Hematopoietic multipotent progenitor cell treated with erythropoietin and hydrocortisone succinate and interleukin-3 and kit ligand, for 4 days (in vitro differentiated cells): ENCODE data around the gene DERL3.
A peak's percentile ranks its signal among the peaks of the same experiment; 100 is the strongest.

ENCODE experiments used
- DNase-seq: peaks from one replicate; pipeline ENCODE4 v3.0.0-alpha.2; 2015

The DERL3 gene

GRCh38 chr22:23801238-23801821 lies 37.5 kb downstream of the DERL3 start:
- no peak for DNase-seq

DNA sequence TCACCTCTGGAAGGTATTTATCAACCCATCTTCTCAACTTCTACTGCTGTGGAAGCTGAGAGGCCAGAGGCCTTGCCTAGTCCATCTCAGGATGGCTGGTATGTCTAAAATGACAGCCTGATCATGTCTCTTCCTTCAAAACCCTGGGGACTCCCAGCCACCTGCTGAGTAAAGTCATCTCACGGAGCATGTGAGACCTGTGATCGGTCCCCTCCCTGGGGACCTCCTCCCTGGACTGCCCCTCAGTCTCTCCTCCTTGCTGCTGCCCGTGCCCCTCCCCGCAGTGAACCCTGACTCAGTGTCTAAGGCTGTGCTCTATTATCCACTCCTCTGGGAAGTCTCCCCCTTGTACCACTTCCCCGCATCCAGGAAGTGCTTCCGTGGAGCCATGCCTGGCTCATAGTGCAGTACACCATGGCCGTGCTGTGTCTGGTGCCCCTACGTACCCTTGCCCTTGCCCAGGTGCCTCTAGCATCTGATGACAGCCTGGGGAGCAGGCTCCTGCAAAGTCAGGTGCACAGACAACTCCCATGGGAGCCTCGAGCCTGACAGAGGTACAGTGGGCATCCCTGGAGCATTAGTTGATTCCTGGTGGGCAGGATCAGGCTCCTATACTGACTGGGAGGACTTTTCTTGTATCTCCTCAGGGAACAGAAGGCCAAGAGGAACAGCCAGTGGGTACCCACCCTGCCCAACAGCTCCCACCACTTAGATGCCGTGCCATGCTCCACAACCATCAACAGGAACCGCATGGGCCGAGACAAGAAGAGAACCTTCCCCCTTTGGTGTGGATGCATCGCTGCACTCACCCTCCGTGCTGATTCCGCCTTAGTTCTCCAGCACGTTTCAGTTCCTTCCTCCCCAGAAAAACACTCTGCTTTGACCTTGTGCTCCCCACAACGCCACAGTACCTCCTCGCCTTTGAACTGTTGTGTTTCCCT lies 38.2 kb downstream of the DERL3 start:
- DNase-seq: no peak

- no peak for DNase-seq
These were observed 42.3 kb downstream of the DERL3 start for GRCh38 chr22:23796461-23796860.

DNA sequence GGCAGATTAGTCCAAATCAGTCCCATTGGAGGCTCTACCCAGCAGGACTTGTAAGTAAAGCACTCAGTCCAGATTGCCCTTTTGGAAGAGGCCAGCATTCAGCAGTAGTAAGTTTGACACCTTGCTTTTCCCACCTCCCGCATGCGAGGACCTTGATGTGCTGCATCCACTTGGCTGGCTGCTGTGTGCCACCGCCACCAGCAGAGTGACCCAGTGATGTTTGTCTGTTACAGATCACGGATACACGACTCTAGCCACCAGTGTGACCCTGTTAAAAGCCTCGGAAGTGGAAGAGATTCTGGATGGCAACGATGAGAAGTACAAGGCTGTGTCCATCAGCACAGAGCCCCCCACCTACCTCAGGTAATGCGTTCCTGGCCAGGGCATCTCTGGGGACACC lies 45.5 kb downstream of the DERL3 start:
- no peak for DNase-seq

GRCh38 chr22:23791738-23792645 lies 46.8 kb downstream of the DERL3 start:
- DNase-seq: no peak

- DNase-seq: no peak
These were observed 47.7 kb downstream of the DERL3 start for GRCh38 chr22:23790819-23791737.

GRCh38 chr22:23789638-23790037 lies 49.2 kb downstream of the DERL3 start:
- no peak for DNase-seq

DNA sequence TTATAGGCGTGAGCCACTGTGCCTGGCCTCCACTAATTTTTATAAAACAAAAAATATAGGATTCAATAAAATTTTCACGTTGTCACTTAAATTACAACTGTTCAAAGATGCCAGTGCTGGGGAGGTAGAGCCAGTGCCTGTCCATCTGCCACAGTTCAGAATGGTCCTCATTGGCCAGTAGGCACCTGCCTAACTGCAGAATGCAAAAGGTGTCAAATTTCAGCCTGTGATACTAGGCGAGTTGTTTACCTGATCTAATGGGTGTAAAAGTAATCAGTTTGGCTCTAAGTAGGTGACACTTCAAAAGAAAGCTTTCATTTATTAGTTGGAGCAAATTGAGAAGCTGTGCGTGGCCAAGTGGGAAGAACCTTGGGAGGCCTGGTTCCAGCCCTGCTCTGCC lies 49.7 kb downstream of the DERL3 start:
- DNase-seq: no peak

GRCh38 chr22:23787910-23788309 lies 50.9 kb downstream of the DERL3 start:
- DNase-seq: no peak

DNA sequence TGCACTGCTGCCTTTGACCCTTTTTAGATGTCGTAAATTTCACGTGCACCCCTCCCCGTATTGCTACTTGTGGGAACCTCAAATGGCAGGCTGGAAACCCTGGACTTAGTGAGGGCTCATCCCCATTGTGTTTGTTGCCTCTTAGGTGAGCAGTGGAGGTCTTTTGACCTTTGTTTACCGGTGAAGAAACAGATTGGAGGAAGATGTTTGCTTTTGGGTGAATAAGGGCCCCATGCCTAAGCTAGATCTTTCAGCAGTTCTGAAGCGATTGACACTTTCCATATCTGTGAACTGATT lies 51.3 kb downstream of the DERL3 start:
- no peak for DNase-seq

DNA sequence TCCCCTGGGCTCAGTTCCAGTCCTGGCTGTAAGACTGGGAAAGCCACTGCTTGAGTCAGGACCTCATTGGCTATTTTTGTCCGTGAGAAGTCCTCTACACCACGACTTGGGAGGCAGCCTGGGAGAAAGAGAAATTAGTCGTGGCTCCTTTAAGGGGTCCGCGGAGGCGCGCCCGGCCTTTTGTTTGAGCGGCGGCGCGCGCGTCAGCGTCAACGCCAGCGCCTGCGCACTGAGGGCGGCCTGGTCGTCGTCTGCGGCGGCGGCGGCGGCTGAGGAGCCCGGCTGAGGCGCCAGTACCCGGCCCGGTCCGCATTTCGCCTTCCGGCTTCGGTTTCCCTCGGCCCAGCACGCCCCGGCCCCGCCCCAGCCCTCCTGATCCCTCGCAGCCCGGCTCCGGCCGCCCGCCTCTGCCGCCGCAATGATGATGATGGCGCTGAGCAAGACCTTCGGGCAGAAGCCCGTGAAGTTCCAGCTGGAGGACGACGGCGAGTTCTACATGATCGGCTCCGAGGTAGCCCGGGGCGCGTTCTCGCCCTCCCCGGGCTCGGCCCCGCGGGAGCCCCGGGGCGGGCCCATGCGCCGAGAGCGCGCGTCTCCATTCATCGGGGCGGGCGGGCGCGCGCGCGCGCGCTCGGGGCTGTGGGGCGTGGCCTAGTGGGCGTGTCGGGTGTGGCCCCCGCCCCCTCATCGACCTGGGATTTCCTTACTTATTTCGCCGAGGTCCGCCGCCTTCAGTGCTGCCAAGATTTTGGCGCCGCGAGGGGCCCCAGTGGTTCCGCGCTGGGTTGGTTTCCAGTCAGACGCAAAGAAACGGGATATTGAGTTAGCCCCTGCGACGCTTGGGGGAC lies 51.8 kb downstream of the DERL3 start, which contains the start of gene SMARCB1:
TSS of gene SMARCB1 (plus strand) at position 215 of the 848 bp plus-strand sequence. CDS start at position 419, 204 bp downstream.
- peak; percentile 95 for DNase-seq

GRCh38 chr22:23786261-23786710 lies 52.5 kb downstream of the DERL3 start:
- DNase-seq: no peak
